ACHN (cell line): ENCODE results near the gene SSR2.

Experiments used
- DNase-seq: peaks from one replicate; pipeline ENCODE4 v3.0.0-alpha.2; 2015
- in situ Hi-C: cut with HindIII; loops from 2 replicates; pipeline ENCODE4 v1.10.0; 2017; ENCODE audit warnings: low sequenced_read_pairs, low pct_ligation_motif_present, low pct_unique_long_range_greater_than_20kb

SSR2 gene

DNA sequence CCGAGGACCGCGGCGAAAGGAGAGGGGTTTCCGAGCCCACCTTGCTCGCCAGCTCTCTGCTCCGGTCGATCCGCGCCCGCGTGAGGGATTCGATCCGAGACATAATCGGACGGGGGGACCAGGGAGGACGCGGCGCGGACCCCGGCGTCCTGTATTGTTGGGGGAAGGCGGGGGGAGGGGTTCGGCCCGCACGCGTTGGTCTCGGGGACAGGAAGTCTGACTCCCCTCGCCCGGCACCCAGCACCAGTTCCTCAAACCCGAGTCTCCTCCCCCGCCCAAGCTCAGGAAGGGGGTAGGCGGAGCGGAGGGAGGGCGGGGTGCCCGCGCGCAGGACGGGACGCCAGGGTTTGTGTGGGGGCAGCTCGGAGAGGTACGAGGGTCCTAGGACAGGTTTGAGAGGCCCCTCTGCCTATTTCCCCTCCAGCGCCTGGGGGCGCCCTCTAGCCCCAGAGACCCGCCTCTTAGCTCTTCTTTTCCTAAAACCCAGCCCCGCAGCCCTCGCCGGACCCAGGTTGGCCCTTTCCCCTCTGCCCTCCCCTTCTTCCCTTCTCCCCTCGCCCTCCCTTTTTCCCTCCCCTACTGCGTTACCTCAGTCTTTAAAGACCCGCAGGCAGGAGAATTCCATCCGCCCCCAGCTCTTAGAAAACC lies 42.3 kb downstream of the SSR2 start, which contains the start of gene ARHGEF2:
ARHGEF2 (minus strand) TSS at position 223 of the 648 bp plus-strand sequence; CDS start at position 103, 120 bp downstream.
- DNase-seq = peak; percentile 82
- in situ Hi-C loops = no loop called here

- DNase-seq = peak; percentile 26
- in situ Hi-C loops = no loop called here
These were observed 42.9 kb downstream of the SSR2 start for GRCh38 chr1:155977690-155978324.

- in situ Hi-C loops = no loop called here
- DNase-seq = no peak
These were observed 43.6 kb downstream of the SSR2 start for GRCh38 chr1:155976913-155977689.

DNA sequence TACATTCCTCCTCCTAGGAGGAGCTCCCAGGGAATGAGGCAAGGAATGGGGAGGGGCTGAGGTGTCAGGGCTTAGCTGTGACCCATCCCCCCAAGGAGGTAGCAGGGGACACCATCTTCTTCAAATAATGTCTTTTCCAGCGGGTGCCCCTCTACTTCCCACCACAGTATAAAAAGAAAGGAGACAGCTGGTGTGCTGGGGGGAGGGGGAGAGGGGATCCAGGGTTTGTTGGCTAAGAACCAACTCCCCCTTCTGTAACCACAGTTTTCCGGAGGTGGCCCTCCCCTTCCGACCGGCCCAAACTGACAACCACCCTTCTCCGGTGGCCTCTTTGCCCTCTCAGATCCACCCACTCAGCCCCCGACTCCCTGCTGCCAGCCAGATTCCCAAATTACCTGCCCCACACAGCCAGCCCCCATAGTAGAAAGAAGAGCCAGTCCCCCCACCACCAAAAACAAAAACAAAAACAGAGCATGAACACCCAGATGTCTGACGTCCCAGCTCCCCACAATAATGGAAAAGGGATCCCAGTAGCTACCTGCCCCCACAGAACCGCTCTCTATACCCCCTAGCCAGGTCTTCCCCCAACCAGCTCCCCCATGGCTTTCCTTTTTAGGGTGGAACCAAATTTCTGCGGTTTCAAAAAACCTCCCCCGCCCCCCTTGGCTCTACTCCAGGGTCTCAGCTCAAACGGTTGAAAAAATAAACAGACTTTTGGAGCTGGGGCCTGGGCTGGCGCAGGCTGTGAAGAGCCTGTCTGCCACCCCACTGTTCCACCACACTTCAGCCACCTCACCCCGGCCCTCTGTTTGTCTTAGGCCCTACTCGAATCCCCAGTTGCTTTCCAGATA lies 44.5 kb downstream of the SSR2 start:
- DNase-seq = peak; percentile 50
- in situ Hi-C loops = no loop called here

- in situ Hi-C loops = no loop called here
- no peak for DNase-seq
These were observed 45.2 kb downstream of the SSR2 start for GRCh38 chr1:155975375-155976061.

DNA sequence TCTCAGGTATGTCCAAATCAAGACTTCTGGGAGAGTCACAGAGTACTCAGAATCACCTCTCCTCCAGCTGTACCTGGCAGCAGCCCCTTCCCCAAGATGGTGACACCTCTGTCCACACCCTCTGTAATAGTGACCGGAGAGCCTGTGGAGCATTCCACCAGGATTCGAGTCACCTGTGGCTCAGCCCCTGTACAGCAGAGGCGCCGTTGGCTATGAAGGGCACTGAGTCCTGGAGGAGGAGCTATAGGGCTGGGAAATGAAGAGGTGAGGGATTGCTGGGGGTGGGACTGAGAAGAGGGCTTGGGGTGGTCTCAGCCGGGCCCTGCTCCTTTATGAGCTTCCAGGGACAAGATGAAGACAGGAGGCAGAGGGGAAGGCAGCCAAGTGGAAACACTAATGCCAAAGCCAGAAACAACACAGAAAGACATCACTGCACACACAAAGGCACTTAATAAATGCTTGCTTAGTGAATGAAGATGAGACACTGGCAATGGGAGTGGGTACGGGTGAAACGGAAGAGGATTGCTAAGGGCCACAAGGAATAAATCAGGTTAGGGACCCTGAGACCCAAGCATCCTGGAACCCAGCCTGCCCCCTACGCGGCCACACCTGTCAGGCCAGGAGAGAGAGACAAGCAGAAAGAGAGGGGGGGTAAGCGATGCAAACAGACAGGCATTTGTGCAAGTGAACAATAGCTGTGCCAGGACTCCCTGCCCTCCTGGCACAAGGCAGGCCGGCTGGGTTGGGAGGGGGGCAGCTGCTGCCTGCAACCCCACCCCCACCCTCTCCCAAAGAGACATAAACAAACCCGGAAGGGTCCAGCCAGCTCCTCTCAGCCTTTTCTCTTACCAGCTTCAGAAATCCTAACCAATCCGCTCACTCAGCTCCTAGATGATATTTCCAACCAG lies 46.3 kb downstream of the SSR2 start:
- DNase-seq = no peak
- in situ Hi-C loops = no loop called here

DNA sequence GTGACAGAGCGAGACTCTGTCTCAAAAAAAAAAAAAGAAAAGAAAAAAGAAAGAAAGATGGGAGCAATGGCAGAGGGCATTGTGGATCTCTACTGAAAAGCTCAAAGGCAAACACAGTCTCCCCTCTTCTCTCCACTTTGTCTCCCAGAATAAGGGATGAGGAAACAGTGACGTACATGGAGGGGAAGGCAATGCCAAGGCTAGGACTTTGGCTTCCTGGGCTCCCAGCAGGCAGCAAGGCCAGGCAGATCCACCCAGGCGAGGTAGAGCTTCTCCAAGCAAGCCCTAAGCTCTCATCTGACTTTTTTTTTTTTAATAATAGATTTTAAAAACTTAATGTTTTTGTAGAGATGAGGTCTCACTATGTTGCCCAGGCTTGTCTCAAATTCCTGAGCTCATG lies 47.0 kb downstream of the SSR2 start:
- no peak for DNase-seq
- in situ Hi-C loops = no loop called here

DNA sequence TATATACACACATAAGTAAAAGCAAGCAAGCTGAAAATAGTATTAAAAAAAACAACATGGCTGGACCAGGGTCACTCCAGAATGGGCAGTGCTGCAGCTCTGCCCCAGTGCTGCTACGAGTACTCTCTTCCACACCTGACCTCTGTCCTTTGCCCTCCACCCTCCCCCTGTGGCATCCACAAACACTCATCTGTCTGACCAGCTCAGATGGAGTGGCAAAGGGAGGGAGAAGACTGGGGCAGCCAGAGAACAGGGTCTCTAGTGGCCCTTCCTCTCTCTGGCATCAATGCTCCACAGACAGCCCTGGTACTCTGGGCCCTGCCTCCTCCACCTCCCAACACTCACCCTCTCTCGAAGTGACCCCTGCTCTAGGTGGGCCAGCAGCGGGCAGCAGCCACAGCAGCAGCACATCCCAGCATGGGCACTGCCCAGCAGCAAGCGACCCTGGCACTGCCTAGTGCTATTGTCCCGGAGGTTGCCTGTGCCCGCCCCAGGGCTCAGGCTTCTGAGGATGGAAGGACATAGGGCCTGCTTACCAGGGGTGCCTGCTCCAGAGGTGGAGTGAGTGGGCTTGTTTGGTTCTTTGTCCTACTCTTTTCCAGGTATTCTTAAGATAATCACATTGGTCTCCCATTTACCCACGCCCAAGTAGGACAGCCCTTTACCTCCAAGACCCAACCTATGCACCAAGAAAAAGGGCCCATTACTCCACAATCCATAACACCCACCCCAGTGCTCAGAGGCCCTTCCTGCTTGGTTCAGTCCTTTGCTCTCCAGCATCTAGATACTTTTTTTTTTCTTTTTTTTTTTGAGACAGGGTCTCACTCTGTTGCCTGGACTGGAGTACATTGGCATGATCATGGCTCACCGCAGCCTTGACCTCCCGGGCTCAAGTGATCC lies 48.6 kb downstream of the SSR2 start:
- DNase-seq = no peak
- in situ Hi-C loops = no loop called here

- DNase-seq = peak; percentile 84
These were observed 50.1 kb downstream of the SSR2 start for GRCh38 chr1:155970531-155971167.

GRCh38 chr1:155969377-155969791 lies 51.4 kb downstream of the SSR2 start:
- in situ Hi-C loops = no loop called here
- no peak for DNase-seq

More at GRCh38 chr1:155970531-155971167, 50.1 kb downstream of the SSR2 start:
- in situ Hi-C loops = no loop called here

DNA sequence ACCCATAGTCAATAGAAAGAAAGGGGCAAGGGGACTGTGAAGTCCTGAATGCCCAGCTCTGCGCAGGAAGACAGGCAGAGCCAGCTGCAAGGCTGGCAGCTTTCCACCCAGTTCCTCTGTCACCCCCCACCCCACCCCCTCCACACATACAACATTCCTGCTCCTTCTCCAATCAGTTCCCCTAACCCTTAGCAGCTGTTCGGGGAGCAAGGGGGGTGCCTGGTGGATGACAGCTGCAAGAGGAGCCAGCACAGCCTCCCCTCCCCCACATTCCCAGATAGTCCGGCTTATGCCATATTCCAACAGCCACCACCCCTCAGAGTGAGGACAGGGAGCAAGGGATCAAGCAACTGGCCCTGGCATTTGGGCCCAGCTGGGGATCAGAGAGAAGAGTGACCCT lies 52.1 kb downstream of the SSR2 start:
- no peak for DNase-seq
- in situ Hi-C loops = no loop called here

GRCh38 chr1:155968051-155968400 lies 52.7 kb downstream of the SSR2 start:
- DNase-seq = no peak
- in situ Hi-C loops = no loop called here

DNA sequence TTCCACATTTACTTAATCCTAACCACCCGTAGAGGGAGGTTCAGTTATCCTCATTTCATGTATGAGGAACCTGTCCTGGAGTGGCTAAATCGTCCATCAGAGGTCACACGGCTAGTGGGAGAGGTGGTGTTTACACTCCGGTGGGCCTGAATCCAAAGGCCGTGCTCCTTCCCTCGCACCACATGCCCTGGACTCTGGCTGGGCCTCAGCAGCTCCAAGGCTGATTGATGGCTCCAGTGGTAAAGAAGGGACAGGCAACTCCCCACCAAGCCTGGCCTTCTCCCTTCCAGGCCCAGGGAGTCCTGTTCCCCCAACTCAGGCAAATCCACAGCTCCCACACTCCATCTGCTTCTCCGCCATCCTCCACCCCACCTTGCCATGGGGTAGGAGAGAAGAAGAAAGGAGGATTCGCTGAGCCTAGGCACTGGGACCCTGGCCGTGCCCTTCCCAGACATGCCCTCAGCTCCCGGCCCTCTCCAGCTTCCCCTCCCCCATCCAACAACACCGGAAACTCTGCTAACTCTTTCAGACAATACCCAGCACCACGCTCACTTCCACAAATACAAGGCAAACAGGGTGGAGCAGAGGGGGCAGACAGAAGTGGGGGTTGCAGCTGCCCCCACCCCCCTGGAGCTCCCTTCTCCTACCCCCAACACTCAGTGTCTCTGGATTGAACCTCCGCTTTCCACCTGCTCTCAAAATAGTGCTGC lies 53.3 kb downstream of the SSR2 start:
- DNase-seq = no peak

DNA sequence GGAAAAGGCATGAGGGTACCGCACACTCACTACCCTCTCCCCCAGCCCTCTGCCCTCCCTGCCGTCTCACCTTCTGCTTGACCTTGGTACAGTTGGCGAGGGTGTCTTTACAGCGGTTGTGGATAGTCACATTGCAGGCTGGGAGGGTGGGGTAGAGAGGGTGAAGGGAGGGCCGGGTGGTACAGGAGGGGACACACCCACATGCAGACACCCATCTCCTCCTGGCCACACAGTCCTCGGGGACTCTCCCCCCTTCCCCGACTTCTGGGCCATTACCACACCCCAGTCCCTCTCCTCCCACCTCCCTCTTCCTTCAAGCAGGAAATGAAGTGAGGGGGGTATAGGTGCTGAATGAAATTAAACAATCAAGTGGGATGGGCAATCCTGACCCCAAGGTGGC lies 54.0 kb downstream of the SSR2 start:
- no peak for DNase-seq
- in situ Hi-C loops = no loop called here

More for the DNA sequence above, 53.3 kb downstream of the SSR2 start:
- in situ Hi-C loops = no loop called here

DNA sequence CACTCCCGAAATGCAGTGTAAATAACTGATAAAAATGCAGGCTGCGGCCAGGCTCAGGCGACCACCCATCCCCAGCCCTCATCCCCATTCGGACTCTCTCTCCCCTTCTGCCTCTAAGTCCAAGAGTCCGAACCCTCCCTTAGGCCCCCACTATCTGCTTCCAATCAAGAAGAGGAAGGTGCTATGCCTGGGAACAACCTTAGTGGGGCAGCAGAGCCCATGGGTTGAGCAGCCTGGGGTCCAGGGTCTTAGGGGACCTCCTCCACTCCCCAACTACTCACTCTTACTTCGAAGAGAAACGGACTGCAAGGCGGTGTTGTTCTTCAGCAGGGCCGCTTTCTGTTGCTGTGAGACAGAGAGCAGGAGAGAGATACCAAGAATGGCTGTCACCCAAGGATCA lies 54.6 kb downstream of the SSR2 start:
- in situ Hi-C loops = no loop called here
- DNase-seq = no peak
